SK-N-MC (cell line): ENCODE data around the gene CMSS1.

Experiments used
- EZH2 ChIP-seq: fragments of 200-600 bp; sonication (generic); IDR thresholded peaks from one replicate; pipeline ENCODE4 v1.6.1; 2017; ENCODE audit warnings: antibody characterized with exemption
- FOXP2 ChIP-seq: optimal IDR thresholded peaks from 2 replicates; pipeline ENCODE3; 2011; ENCODE audit warnings: mild to moderate bottlenecking, moderate library complexity; ENCODE audit not compliant: insufficient read depth; ENCODE audit errors: extremely low read length, control extremely low read depth
- POLR2AphosphoS5 ChIP-seq: IDR thresholded peaks from 2 replicates; pipeline ENCODE4 v1.6.1; 2012; ENCODE audit warnings: mild to moderate bottlenecking, low read depth, low read length, borderline replicate concordance

DNA sequence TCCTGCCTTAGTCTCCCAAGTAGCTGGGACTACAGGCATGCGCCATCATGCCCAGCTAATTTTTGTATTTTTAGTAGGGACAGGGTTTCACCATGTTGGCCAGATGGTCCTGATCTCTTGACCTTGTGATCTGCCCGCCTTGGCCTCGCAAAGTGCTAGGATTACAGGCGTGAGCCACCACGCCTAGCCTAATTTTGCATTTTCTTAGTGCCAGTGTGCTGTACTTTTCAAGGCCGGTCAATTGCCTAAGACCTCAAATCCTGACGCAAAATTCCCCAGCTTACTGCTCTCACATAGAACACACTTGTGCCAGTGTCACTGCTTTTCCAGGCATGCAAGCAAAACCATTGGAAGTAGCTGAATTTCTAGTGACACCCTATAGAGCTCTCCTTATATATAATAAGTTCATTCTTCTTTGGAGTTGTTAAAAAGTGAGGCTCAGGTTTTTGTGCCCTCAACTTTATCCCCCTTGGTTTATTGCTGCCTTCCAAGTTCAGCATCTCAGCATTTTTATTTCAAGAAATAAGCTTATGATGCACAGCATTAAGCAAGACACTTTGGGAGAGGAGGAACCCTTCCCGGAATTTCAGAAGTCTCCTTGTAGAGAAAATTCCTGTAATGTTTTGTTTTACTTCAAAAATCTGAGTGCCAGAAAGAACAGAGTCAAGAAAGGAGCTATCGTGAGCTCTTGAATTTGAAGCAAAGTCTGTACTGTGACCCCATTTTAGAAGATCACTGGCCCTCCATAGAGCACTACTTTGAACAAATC lies 203.4 kb downstream of the CMSS1 start:
- TF ChIP-seq POLR2AphosphoS5 (no peak), EZH2 (no peak), FOXP2 (no peak)
